Panc1 (cell line): ENCODE results near the gene TOMM40.

Experiments used
- CTCF ChIP-seq: fragments of 450-650 bp; IDR thresholded peaks from 2 replicates; pipeline ENCODE4 v1.5.1; 2017; ENCODE audit warnings: mild to moderate bottlenecking
- POLR2AphosphoS5 ChIP-seq: IDR thresholded peaks from 2 replicates; pipeline ENCODE4 v1.6.1; 2012; ENCODE audit warnings: mild to moderate bottlenecking, low read depth, low read length, moderate library complexity

- TF ChIP-seq CTCF (no peak), POLR2AphosphoS5 (no peak)
Observed at GRCh38 chr19:44908836-44909261, 17.8 kb downstream of the TOMM40 start.
